Measurements from ENCODE around the gene PEX5L.

DNA sequence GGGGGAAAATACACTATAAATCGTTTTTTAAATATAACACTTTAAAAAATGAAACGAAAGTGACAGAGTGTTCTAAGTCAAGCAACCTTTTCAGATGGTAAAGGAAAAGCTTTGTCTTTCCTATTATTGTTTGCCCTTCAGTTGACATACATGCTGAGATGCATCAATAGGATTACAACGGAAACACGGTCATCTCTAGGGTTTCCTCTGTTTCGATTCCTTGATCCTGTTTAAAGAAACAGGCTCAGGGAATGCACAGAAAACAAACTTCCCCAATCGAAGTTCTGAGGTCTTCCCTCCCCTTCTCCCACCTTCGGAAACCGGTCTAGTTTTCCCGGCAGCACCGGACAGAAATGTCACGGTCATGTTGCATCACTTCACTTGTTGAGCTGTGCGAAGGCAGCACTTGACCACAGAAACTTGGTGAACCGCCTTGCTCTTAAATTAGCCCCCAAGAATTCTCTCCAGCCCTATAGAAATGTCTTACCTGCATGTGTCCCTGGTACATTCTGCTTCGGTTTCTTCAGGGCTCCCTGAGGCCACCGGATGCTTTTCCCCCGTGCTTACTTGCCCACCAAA, 556 bp downstream of the PEX5L start:
- no peak for TF ChIP-seq CTCF (IDR thresholded peaks at IDR 0.05; ENCODE audit: low read depth, low read length)
- TF ChIP-seq MAX (IDR thresholded peaks at IDR 0.05; ENCODE audit: low read depth, low read length), result no peak
- TF ChIP-seq POLR2A (IDR thresholded peaks at IDR 0.05; ENCODE audit: extremely low read depth, insufficient read length), result no peak
- TF ChIP-seq MYC (IDR thresholded peaks at IDR 0.05; ENCODE audit: low read depth, low read length), result no peak
